HEK293T (cell line): Measurements from ENCODE around the gene LRP5.

Experiments used
- ARNT ChIP-seq: fragments of 450-650 bp; IDR thresholded peaks from 2 replicates; pipeline ENCODE4 v1.6.1; 2017; ENCODE audit warnings: mild to moderate bottlenecking
- BHLHE40 ChIP-seq: fragments of 450-650 bp; IDR thresholded peaks from 2 replicates; pipeline ENCODE4 v1.6.1; 2016; ENCODE audit warnings: mild to moderate bottlenecking, moderate library complexity, borderline replicate concordance
- ELF4 ChIP-seq: fragments of 450-650 bp; IDR thresholded peaks from 2 replicates; pipeline ENCODE4 v1.6.1; 2017; ENCODE audit warnings: antibody characterized with exemption
- FOXA1 ChIP-seq: fragments of 450-650 bp; IDR thresholded peaks from 2 replicates; pipeline ENCODE4 v1.6.1; 2016; ENCODE audit warnings: mild to moderate bottlenecking
- FOXK2 ChIP-seq: fragments of 450-650 bp; IDR thresholded peaks from 2 replicates; pipeline ENCODE4 v1.6.1; 2016; ENCODE audit warnings: mild to moderate bottlenecking
- FOXM1 ChIP-seq: fragments of 450-650 bp; IDR thresholded peaks from 2 replicates; pipeline ENCODE4 v1.6.1; 2017; ENCODE audit warnings: mild to moderate bottlenecking, borderline replicate concordance
- L3MBTL2 ChIP-seq: fragments of 450-650 bp; conservative IDR thresholded peaks from 2 replicates; pipeline ENCODE4 v1.6.1; 2016; ENCODE audit warnings: mild to moderate bottlenecking
- NFRKB ChIP-seq: fragments of 450-650 bp; IDR thresholded peaks from 2 replicates; pipeline ENCODE4 v1.6.1; 2016; ENCODE audit warnings: mild to moderate bottlenecking, moderate library complexity
- PKNOX1 ChIP-seq: fragments of 450-650 bp; IDR thresholded peaks from 2 replicates; pipeline ENCODE4 v1.6.1; 2016
- SP1 ChIP-seq: fragments of 450-650 bp; IDR thresholded peaks from 2 replicates; pipeline ENCODE4 v1.6.1; 2017
- SUZ12 ChIP-seq: fragments of 450-650 bp; IDR thresholded peaks from 2 replicates; pipeline ENCODE4 v1.6.1; 2016; ENCODE audit warnings: mild to moderate bottlenecking
- TARDBP ChIP-seq: fragments of 450-650 bp; IDR thresholded peaks from 2 replicates; pipeline ENCODE4 v1.6.1; 2016

- no peak for TF ChIP-seq L3MBTL2
- no peak for TF ChIP-seq FOXK2
- no peak for TF ChIP-seq FOXM1
- no peak for TF ChIP-seq TARDBP
- no peak for TF ChIP-seq SP1
- no peak for TF ChIP-seq PKNOX1
- no peak for TF ChIP-seq ARNT
- no peak for TF ChIP-seq FOXA1
- no peak for TF ChIP-seq NFRKB
- no peak for TF ChIP-seq BHLHE40
- TF ChIP-seq SUZ12 = no peak
- TF ChIP-seq ELF4 = no peak
Observed at GRCh38 chr11:68340784-68341556, 28.6 kb downstream of the LRP5 start.
